ENCODE measurements around the gene CD86. TPM values are rescaled to one million over a fixed set of nuclear protein-coding genes. Genes with fewer than 3 reads are reported as not detected.

Gene CD86
- total and polyA plus RNA-seq, 8 donors = 0.31 to 9.0 (median 0.55) TPM

DNA sequence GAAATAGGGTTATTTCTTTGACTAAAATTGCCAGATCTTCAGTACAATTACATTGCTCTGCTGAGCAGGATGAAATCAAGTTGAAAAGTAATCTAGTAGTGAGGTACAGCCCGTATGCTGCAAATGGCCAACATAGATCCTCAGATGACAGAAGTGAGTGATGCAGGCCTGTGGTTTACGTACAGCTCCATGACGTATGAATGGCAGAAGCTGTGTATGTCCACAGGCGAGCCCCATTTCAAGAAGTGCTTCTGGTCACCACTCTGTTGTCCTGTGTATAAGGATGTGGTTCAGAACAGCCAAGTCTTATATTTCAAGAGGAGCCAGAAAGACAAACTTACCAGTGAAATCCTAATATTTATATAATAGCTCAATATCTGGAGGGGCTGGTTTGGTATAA is 9.2 kb downstream of the CD86 start:
- no peak for DNase-seq
- Histone ChIP-seq H3K4me1 (no peaks in the 10 kb centered on the region), H3K27me3 (no peaks in the 10 kb centered on the region), H3K9me3 (no peaks in the 10 kb centered on the region), H3K36me3 (no peaks in the 10 kb centered on the region), H3K4me3 (no peak overlapping the region), H3K27ac (no peak overlapping the region)
- TF ChIP-seq, protein P1, sequence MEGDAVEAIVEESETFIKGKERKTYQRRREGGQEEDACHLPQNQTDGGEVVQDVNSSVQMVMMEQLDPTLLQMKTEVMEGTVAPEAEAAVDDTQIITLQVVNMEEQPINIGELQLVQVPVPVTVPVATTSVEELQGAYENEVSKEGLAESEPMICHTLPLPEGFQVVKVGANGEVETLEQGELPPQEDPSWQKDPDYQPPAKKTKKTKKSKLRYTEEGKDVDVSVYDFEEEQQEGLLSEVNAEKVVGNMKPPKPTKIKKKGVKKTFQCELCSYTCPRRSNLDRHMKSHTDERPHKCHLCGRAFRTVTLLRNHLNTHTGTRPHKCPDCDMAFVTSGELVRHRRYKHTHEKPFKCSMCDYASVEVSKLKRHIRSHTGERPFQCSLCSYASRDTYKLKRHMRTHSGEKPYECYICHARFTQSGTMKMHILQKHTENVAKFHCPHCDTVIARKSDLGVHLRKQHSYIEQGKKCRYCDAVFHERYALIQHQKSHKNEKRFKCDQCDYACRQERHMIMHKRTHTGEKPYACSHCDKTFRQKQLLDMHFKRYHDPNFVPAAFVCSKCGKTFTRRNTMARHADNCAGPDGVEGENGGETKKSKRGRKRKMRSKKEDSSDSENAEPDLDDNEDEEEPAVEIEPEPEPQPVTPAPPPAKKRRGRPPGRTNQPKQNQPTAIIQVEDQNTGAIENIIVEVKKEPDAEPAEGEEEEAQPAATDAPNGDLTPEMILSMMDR (IDR thresholded peaks at IDR 0.05) = no peak
- FAIRE-seq = no peak
- peak in 2 of 4 donors; percentile 41 to 66 for ATAC-seq
- intact Hi-C loops (cut with DNase I) = no loop called here
- 85 to 90% methylated on average over 4 of the region's 4 CpGs for WGBS, 2 donors

DNA sequence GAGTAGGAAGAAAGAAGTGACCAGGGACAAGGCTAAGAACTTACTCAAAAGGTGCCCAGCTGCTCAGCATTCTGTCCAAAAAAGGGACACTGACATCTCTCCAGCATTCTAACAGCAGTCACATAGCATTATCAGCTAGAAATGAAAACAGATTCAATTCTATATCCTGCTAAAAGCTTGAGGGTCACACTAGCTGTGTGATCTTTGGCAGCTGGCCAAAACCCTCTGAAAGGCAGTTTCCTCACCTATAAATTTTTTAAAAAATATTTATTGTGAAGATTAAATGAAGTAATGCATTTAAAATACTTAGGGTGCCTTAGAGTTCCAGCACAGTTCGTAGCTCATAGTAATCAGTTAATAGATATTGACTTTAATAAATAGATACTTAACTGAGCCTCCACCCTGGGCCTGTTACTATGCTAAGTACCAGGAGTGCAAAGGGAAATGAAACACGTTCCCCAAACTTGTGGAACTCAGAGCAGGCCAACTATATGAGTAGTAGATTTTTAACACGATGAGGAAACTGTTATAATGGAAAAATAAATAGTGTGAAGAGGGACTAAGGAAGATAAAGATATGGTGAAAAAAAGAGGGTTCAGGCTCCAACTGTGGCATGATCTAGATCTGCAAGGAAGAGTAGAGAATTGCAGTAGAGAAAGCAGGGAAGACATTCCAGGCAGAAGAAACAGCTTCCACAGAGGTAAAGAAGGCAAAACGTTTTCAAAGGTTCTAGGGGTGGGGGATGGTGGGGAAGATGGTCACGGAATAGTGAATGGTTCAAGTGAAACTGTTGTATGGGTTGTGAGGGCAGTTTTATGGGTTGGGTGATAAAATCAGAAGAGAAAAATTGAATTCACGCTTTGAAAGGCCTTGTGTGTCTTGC is 11.4 kb downstream of the CD86 start:
- 56 to 62% methylated on average over 6 of the region's 6 CpGs for WGBS, 2 donors
- ATAC-seq (peak in 1 of 4 donors; percentile 36), FAIRE-seq (no peak), DNase-seq (no peak)
- no peaks in the 10 kb centered on the region for H3K27me3 ChIP-seq
- TF ChIP-seq, protein P1 (IDR thresholded peaks at IDR 0.05) = no peak
- H3K27ac ChIP-seq = no peak overlapping the region
- H3K9me3 ChIP-seq = no peaks in the 10 kb centered on the region
- H3K4me3 ChIP-seq = no peak overlapping the region
- no peaks in the 10 kb centered on the region for H3K4me1 ChIP-seq
- intact Hi-C loops (cut with DNase I) = no loop called here
- no peaks in the 10 kb centered on the region for H3K36me3 ChIP-seq

DNA sequence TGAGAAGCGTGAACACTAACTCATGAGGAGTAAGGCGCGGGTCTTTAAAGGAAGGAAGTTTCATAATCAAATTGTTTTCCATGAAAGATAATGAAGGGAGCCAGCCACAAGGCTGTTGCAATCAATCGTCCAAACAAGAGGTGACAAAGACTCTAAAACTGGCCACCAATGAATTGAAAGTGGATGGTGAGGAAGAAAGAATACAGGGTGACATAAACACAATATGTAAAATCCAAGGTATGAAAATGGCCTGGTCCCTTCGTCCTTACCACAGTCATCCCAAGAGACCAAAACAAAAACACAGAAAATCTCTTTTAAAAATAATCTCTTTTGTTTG is 12.0 kb downstream of the CD86 start:
- Histone ChIP-seq H3K9me3 (no peaks in the 10 kb centered on the region), H3K36me3 (no peaks in the 10 kb centered on the region), H3K27ac (no peak overlapping the region), H3K27me3 (no peaks in the 10 kb centered on the region), H3K4me1 (no peaks in the 10 kb centered on the region), H3K4me3 (no peak overlapping the region)
- ATAC-seq (peak in 1 of 4 donors; percentile 59), DNase-seq (no peak), FAIRE-seq (no peak)
- 72 to 77% methylated on average over 5 of the region's 5 CpGs for WGBS, 2 donors
- intact Hi-C loops (cut with DNase I) = no loop called here
- TF ChIP-seq, protein P1 (IDR thresholded peaks at IDR 0.05) = no peak

DNA sequence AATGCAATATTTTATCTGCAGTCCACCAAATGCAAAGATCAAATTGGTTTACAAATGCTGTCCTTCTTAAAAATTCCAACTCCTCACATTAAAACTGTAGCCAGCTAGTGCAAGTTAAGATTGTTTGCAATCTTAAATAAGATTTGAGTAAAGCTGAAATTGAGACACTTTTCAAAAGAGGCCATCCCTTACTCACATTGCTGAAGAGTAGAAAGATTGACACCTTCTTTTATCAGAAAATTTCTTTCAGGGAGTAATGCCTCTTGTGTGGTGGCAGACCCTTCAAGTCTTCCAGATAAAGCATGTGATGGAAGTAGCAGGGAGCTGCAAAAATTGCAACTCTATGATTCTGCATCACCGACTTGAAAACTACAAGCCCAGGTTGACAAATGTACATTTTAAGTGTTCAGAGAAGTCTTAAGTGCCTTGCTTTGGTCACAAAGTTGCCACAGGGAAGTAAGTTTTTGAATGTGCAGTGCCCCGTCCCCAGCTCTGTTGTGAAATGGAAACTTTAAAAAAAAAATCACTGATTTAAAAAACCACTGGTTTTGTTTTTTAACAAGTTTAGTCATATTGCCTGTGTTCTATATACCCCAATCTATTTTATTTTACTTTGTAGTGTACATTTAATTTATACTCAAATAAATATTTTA is 12.6 kb downstream of the CD86 start:
- 76 to 77% methylated on average over 2 of the region's 2 CpGs for WGBS, 2 donors
- FAIRE-seq (no peak), ATAC-seq (peak in 2 of 4 donors; percentile 30 to 53), DNase-seq (no peak)
- Histone ChIP-seq H3K27me3 (no peaks in the 10 kb centered on the region), H3K9me3 (no peaks in the 10 kb centered on the region), H3K36me3 (no peaks in the 10 kb centered on the region), H3K4me3 (no peak overlapping the region), H3K4me1 (no peaks in the 10 kb centered on the region), H3K27ac (no peak overlapping the region)
- intact Hi-C loops (cut with DNase I) = no loop called here
- TF ChIP-seq, protein P1 (IDR thresholded peaks at IDR 0.05) = no peak
